Ovary (tissue), 9 donors: ENCODE data around the gene LPAR1. TPM values are rescaled to one million over a fixed set of nuclear protein-coding genes. Genes with fewer than 3 reads are reported as not detected.

Source experiments
- DNase-seq, 5 donors: peaks; one replicate each; pipeline ENCODE4 v3.0.0-alpha.2; 2019 to 2020
- H3K27ac ChIP-seq, 2 donors: fragments of 200-600 bp; one replicate each; pipeline versions ENCODE4 v1.5.1 to v1.8.0; 2019 to 2022
- H3K27me3 ChIP-seq: fragments of 200-600 bp; one replicate; pipeline ENCODE4 v1.8.0; 2022
- H3K36me3 ChIP-seq: fragments of 200-600 bp; sonication (generic); one replicate; pipeline ENCODE4 v1.5.1; 2019
- H3K4me1 ChIP-seq: one replicate; pipeline ENCODE4 v1.8.1; 2013; ENCODE audit warnings: mild to moderate bottlenecking, moderate library complexity; ENCODE audit not compliant: insufficient read depth
- H3K4me3 ChIP-seq: fragments of 200-600 bp; sonication (generic); one replicate; pipeline ENCODE4 v1.5.1; 2017
- H3K9me3 ChIP-seq, 2 donors: fragments of 200-600 bp in 1 of 2; sonication (generic) in 1 of 2; one replicate each; pipeline versions ENCODE4 v1.5.1 to v1.8.1; 2013 to 2019; ENCODE audit warnings: mild to moderate bottlenecking in 1 of 2, moderate library complexity in 1 of 2
- CTCF ChIP-seq, 3 donors: fragments of 450-650 bp in 2 of 3; fragments of 200-600 bp in 1 of 3; IDR thresholded peaks; one replicate each; pipeline versions ENCODE4 v1.5.1 to v1.8.0; 2016 to 2022; ENCODE audit warnings: antibody characterized with exemption in 3 of 3, mild to moderate bottlenecking in 1 of 3
- EP300 ChIP-seq: sonication (generic); formaldehyde crosslinking; IDR thresholded peaks from one replicate; pipeline ENCODE4 v1.6.1; 2017; ENCODE audit warnings: antibody characterized with exemption
- POLR2A ChIP-seq: fragments of 450-650 bp; IDR thresholded peaks from one replicate; pipeline ENCODE4 v1.6.1; 2017; ENCODE audit warnings: antibody characterized with exemption, mild to moderate bottlenecking, moderate library complexity
- WGBS, 3 donors: extraction: QIAGEN DNeasy Blood & Tissue Kit in 1 of 3; methylation state at CpG; one replicate each; pipeline versions ENCODE4 v1.1.5 to v1.1.7; 2013 to 2017; 5-methylcytosine and 5-hydroxymethylcytosine counted together
- intact Hi-C, 4 donors: fragments of 100-400 bp; cut with DNase I; formaldehyde crosslinking; loops; one replicate each; pipeline versions ENCODE4 v1.11.0 to v1.15.1; 2022 to 2023
- polyA plus RNA-seq, 2 donors: library from polyadenylated mRNA; stranded (reverse); fragments of 200-250 nt in 1 of 2; fragments of 350-450 nt in 1 of 2; fragmentation: Illumina TruSeq in 1 of 2; extraction: RNeasy Lipid Tissue Mini Kit (QIAGEN cat#74804) in 1 of 2; gene quantifications; one replicate each; pipeline ENCODE4 v1.2.3, GENCODE V29; 2013 to 2014
- total RNA-seq, 7 donors: library from RNA; depleted of rRNA in 2 of 7; stranded (reverse); fragments of >200 nt in 2 of 7; fragmentation: NEBNext Ultra II Directional in 3 of 7; extraction: Animal tissue kit (Norgen Biotek cat#: 25700) in 3 of 7; gene quantifications; one replicate each; pipeline versions ENCODE4 v1.1.0 to v1.2.4, GENCODE V29; 2016 to 2023
- donor health status: DM: no; HTN: no; CAD: no; lungs with moderate emphysema.
- donor health status: DM: no; HTN: no; CAD: no.
- donor health status: Bipolar disorder and iron deficiency.
- donor health status: DM: yes; HTN: yes; CAD: no.
- donor health status: DM: no; HTN: no; CAD: no.
- donor health status: DM: yes; HTN: yes; CAD: no.

LPAR1 gene
- total and polyA plus RNA-seq, 9 donors = 11.1 to 29.2 (median 18.4) TPM

DNA sequence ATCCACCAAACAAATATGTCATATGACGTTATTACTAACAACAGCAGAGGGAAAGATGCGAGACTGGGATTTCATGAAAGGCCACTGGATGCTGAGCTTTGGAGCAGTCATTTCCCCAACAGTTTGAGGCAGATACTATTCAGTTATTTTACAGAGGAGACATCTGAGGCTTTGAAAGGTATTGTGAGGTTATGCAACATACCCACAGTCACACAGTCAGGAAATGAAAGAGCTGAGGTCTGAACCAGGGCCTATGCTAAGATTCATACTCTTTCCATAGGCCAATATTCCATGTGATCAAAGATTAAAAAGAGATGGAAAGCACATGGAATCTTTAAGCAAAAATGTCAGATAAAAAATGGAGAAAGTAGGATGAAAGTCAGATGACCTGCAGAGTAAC lies 63.0 kb downstream of the LPAR1 start:
- Histone ChIP-seq H3K4me3 (no peak overlapping the region), H3K9me3 (no peaks in the 10 kb centered on the region), H3K36me3 (no peaks in the 10 kb centered on the region), H3K27ac (no peak overlapping the region), H3K27me3 (no peaks in the 10 kb centered on the region), H3K4me1 (peaks cover 4% of the 10 kb centered on the region)
- intact Hi-C loops = loop anchor here in 1 of 4 donors (5.0 kb wide), 1 partner anchor 62 kb away; the partner anchor contains the start of gene LPAR1
- no peak for TF ChIP-seq CTCF (IDR thresholded peaks at IDR 0.05)
- no peak for TF ChIP-seq POLR2A
- no peak for TF ChIP-seq EP300
- 95 to 97% (median 97%) methylated on average over 2 of the region's 2 CpGs for WGBS, 3 donors
- DNase-seq = no peak

DNA sequence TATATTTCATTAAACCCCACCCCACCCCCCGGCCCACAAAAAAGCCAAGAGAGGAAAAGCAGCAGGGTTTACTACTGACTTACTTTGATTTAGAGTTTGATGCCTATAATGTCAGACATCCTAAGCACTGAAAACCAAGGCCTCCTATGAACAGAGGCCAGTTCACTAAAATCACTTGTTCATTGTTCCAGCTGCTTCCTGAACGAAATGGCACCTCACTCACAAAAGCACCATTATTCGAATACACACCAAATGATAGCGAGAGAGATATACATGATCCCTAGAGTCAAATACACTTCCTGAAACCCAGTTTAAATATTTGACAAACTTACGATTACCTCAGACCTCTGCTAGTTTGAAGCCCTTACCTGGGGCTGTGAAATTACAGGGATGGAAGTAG lies 66.6 kb downstream of the LPAR1 start:
- no peaks in the 10 kb centered on the region for H3K9me3 ChIP-seq
- no peaks in the 10 kb centered on the region for H3K36me3 ChIP-seq
- H3K4me3 ChIP-seq = no peak overlapping the region
- H3K4me1 ChIP-seq = no peaks in the 10 kb centered on the region
- H3K27ac ChIP-seq = no peak overlapping the region
- no peak for TF ChIP-seq EP300
- TF ChIP-seq POLR2A = no peak
- WGBS, 3 donors = 90 to 94% (median 93%) methylated on average over 5 of the region's 5 CpGs
- DNase-seq = no peak
- intact Hi-C loops = no loop called here
- no peaks in the 10 kb centered on the region for H3K27me3 ChIP-seq

DNA sequence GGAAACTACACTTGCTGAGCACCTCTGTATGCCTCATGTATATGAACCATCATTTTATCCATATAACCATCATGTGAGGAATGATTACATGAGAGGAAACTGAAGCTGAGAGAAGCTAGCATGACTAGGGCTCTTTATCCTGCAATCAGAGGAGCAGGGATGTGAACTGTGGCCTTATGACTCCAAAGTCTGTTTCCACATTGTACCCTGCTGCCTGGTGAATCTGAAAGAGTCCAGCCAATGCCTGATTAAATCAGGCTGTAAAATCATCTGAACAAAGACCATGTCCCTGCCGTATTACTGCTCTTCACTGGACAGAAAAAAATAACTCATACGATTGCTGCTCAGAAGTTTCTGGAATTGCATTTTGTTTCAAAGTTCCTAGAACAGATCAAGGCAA lies 67.0 kb downstream of the LPAR1 start:
- Histone ChIP-seq H3K4me3 (no peak overlapping the region), H3K27me3 (no peaks in the 10 kb centered on the region), H3K36me3 (no peaks in the 10 kb centered on the region), H3K27ac (no peak overlapping the region), H3K4me1 (no peaks in the 10 kb centered on the region), H3K9me3 (no peaks in the 10 kb centered on the region)
- intact Hi-C loops = no loop called here
- no peak for DNase-seq
- WGBS, 3 donors = 94 to 100% (median 95%) methylated on average over 2 of the region's 2 CpGs
- TF ChIP-seq POLR2A = no peak
- TF ChIP-seq CTCF (IDR thresholded peaks at IDR 0.05) = no peak
- TF ChIP-seq EP300 = no peak

DNA sequence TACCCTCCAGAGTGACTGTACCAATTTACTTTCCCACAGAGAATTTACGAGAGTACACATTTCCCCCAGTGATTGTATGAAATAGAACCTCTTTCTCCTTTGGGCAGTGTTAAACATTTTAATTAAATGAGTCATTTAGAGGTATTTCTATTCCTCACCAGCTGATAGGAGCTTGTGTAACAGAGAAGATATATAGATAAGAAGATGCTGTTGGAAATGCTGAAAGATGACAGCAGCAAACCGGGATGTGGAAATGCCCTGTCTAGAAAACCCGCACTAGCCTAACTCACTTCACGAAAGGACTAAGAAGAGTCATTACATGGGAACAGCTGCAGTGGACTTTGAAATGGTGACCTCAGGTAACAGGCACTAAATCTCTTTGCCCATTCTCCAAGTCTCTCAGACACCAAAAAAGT lies 68.3 kb downstream of the LPAR1 start:
- Histone ChIP-seq H3K27me3 (no peaks in the 10 kb centered on the region), H3K9me3 (no peaks in the 10 kb centered on the region), H3K4me1 (no peaks in the 10 kb centered on the region), H3K4me3 (no peak overlapping the region), H3K36me3 (no peaks in the 10 kb centered on the region), H3K27ac (no peak overlapping the region)
- 88 to 95% (median 93%) methylated on average over 4 of the region's 4 CpGs for WGBS, 3 donors
- no peak for DNase-seq
- TF ChIP-seq POLR2A (no peak), EP300 (no peak), CTCF (IDR thresholded peaks at IDR 0.05) (no peak)
- intact Hi-C loops = no loop called here

- Histone ChIP-seq H3K4me1 (no peaks in the 10 kb centered on the region), H3K36me3 (no peaks in the 10 kb centered on the region), H3K27me3 (no peaks in the 10 kb centered on the region), H3K4me3 (no peak overlapping the region), H3K9me3 (no peaks in the 10 kb centered on the region), H3K27ac (no peak overlapping the region)
- WGBS, 3 donors = 66 to 74% (median 73%) methylated on average over 4 of the region's 4 CpGs
- no peak for DNase-seq
- TF ChIP-seq CTCF (IDR thresholded peaks at IDR 0.05) (no peak), POLR2A (no peak), EP300 (no peak)
- intact Hi-C loops = no loop called here
Observed at GRCh38 chr9:110968096-110968495, 70.2 kb downstream of the LPAR1 start.
